ENCODE results near the gene CCL27.

Gene CCL27, protein sequence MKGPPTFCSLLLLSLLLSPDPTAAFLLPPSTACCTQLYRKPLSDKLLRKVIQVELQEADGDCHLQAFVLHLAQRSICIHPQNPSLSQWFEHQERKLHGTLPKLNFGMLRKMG

DNA sequence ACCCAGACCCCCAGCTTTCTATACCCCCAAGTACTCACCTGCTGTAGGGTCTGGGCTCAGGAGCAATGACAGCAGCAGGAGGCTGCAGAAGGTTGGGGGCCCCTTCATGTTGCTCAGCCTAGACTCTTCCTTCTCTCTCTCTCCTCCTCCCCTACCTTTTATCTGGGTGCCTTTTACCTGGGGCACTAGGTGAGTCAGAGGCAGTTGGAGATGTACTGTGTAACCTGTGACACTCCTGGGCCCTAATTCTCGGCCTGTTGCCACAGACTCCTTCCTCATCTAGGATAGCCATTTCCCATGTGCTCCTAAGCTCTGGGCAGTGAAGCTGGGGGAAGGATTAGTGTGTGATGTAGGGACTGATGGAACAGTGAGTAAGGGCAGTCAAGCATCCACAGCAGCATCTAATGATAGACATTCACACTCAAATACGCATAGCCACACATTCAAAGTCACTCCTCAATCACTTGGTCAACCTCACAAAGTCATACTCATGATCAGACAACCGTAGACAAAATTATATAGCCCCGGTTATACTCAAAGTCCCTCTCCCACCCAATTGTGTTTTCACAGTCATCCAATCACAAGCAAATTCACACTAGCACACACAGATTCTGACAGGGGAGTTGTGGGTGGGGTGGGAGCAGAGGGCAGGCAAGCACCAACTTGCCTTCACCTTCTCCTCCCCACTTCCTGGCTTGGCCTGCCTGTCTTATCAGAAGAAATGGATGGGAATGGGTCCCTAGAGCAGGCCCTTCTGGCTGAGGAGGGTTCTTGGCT is at the start of gene CCL27:
TSS of gene CCL27 (minus strand) at position 132 of the 777 bp plus-strand sequence. CDS start at position 108, 24 bp downstream.
- DNase-seq (ENCODE audit: low spot score) = no peak

DNA sequence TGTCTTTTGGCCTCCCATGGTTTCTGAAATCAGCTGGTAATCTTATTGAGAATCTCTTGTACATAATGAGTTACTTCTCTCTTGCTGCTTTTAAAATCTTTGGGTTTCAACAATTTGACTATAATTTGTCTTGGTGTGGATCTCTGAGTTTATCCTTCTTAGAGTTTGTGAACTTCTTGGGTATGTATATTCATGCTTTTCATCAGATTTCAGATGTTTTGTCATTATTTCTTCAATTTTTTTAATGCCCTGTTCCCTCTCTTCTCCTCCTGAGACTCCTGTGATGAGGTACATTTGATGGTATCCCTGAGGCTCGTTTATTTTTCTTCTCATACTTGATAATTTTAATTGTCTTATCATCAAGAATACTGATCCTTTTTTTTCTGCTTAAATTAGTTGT is 49.7 kb upstream of the CCL27 start:
- no peak for DNase-seq (ENCODE audit: low spot score)

DNA sequence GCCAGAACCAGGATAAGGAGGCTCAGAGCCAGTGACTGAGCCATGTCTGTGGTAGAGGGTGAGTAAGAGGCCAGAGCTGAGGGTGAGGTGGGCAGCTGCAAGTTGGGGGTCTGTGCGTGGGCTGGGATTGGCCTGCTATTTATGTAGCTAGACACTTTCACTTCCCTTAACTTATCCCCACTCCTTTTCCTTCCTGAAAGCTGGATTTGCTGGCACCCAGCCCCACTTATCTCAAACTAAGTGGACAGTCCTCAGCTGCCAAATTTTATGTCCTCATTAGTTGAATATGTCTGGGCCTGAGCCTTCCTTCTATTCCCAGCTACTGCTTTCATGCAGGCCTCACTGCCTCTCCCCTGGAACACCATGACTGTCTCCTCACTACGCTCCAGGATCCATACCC is 47.6 kb upstream of the CCL27 start, which contains the start of gene CCL21:
TSS of gene CCL21 (minus strand) at position 114 of the 400 bp plus-strand sequence. CDS start at position 44, 70 bp downstream.
- DNase-seq (ENCODE audit: low spot score) = no peak

DNA sequence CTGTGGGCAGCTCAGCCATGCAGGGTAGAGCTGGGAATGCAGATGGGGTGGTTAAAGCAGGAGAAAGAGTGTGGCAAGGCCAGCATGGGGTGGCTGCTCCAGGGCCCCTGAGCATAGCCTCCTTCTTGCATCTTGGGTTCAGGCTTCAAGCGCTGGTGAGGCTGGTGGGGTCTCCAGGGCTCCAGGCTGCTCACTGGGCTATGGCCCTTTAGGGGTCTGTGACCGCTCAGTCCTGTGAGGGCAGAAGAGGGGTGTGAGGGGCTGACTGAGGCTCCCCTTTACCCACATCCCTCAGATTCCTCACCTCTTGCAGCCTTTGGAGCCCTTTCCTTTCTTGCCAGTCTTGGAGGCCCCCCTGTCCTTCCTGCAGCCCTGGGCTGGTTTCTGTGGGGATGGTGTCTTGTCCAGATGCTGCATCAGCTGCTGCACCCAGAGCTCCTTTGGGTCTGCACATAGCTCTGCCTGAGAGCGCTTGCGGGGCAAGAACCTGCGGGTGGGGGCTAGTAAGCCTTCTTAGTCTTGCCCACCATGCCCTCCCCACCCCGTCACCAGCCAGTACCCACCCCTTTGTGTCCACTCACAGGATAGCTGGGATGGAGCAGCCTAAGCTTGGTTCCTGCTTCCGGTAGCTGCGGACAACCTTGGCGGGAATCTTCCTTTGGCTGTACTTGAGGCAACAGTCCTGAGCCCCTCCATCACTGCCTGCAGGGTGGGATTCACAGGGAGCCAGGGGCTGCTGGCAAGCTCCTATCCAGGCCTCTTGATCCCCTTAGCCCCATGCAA is 46.9 kb upstream of the CCL27 start:
- no peak for DNase-seq (ENCODE audit: low spot score)

DNA sequence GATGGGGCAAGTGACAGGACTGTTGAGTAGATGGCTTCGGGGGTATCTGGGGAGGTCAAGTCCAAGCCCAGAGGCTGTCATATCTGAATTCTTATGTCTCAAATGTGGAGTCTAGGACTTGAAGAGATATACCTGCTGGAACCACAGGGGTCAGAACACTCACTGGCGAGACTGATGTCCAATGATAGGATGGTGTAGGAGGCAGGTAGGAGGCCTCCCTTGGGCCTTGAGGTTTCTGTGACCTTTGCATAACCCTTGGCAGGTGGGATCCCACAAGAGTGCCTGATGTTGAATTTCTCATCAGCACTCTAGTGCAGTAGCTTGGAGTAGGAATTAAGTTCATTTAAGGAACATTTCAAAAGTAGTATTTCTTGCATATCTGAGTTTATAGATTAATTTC is 44.7 kb upstream of the CCL27 start:
- no peak for DNase-seq (ENCODE audit: low spot score)

DNA sequence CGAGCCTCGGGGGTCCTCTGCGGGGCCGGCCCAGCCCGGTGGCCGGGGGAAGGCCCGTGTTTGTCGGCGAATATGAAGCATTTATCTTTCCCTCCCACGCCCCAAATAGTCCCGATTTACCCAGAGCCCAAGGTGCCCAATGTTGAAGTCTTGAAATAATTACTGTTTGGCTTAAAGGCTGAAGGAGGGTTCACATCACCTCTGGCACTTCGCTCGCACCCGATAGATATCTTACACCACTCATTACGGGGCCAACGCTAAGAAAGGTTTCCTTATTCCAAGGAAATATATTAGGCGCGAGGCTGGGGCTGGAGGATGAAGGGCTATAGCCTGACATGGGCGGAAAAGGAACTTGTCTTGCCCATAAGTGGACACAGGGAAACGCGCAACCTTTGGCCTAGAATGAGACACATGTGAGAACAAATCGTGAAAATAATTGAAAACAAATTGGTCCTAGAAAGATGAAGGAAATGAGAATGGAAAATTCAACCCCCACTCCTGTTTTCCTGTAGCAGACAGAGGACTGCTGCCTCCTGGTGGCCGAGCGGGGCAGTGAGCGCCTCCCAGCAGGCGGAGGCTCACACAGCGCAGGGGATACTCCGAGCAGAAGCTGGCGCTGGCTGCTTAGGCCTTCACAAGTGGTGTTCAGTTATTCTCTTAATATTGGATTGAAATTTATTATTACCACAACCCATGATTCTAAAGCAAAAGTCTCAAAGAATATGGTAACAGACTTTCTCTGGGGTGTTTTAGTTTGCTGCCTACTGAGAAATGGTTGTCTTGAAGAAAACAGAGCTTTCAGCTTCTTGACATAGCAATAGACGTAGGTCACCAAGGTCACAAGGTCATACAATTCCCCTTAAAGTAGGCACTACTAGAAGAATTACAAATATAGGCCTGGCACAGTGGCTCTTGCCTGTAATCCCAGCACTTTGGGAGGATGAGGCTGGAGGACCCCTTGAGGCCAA is 39.6 kb upstream of the CCL27 start:
- peak; percentile 78 for DNase-seq (ENCODE audit: low spot score)

DNA sequence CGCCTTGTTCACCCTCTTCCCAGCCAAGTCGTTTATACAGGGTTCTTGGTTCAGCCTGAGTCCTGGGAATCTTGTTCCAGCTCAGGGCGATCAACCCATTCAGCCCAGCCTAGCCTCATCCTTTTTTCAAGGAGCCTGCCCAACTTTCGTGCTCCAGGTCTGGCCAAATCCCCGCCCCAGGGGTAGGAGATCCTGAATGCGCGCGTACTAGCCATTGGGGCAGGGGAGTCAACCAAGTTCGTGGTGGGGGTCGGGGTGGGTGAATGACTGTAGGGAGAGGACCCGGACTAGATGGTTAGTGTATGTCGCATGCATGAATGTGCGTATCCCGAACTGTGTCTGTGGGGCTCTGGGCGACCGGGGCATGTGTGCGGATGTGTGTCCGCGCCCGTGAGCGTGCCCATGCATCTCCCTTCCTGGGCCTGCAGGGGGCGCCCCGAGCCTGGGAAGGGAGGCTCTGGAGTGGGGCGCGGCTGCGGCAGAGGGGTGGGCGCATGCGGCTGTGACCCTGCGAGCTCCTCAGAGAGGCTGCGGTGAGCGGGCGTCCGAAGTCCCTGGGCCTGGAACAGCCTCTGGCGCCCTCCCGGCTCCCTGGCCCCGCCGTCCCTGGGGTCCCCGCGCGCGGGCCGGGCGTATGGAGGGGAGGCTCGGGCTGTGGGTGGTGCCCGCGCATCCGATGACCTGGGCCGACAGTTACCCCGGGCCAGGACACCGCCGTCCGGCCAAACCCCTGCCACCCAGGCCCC is 38.7 kb upstream of the CCL27 start:
- peak; percentile 55 for DNase-seq (ENCODE audit: low spot score)

DNA sequence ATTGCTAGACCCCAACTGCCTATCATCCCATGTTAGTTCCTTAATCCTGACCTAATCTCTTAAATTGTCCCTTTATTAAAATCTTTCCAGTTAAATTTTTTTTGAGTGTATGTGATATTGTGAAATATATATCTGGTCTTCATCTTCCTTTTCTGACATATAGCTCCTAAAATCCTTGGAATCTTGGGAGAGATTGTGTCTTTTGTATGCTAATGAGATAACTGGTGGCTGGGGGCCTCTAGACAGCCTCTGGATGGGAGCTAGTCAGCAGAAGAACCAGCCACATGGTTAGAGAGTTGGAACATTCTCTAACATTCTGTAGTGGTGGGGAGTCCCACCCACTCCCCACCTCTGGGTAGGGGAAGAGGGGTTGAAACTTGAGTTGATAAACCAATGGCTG is 32.4 kb upstream of the CCL27 start:
- no peak for DNase-seq (ENCODE audit: low spot score)

DNA sequence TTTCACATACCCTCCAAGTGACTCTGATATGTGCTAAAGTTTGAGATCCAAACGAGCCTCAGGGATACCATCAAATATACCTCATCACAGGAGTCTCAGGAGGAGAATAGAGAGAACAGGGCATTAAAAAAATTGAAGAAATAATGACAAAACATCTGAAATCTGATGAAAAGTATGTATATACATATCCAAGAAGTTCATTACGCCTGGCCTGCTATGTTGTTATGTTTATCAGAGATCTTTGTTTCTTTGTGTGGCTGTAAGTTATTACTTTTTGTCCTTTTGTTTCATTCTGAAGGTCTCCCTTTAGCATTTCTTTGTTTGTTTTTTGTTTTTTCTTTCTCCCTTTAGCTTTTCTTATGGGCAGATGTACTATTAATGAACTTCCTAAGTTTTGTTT is 31.1 kb upstream of the CCL27 start:
- DNase-seq (ENCODE audit: low spot score) = no peak

DNA sequence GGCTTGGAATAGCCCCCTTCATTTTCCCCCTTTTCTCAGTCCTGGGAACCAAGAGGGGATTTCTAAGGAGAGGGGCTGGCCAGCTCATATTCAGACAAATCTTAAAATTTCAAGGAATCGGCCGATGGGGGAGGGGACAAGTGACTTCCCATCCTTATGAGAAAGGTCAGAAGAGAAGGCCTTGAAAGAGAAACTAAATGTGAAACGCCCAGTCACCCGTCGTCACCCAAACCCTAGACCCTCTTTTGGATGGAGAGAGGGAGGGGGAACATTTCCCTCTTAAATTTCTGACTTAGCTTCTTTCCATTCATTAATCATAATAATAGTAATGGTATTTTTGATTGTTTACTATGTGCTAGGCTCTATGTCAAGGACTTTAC is 29.5 kb upstream of the CCL27 start:
- no peak for DNase-seq (ENCODE audit: low spot score)

DNA sequence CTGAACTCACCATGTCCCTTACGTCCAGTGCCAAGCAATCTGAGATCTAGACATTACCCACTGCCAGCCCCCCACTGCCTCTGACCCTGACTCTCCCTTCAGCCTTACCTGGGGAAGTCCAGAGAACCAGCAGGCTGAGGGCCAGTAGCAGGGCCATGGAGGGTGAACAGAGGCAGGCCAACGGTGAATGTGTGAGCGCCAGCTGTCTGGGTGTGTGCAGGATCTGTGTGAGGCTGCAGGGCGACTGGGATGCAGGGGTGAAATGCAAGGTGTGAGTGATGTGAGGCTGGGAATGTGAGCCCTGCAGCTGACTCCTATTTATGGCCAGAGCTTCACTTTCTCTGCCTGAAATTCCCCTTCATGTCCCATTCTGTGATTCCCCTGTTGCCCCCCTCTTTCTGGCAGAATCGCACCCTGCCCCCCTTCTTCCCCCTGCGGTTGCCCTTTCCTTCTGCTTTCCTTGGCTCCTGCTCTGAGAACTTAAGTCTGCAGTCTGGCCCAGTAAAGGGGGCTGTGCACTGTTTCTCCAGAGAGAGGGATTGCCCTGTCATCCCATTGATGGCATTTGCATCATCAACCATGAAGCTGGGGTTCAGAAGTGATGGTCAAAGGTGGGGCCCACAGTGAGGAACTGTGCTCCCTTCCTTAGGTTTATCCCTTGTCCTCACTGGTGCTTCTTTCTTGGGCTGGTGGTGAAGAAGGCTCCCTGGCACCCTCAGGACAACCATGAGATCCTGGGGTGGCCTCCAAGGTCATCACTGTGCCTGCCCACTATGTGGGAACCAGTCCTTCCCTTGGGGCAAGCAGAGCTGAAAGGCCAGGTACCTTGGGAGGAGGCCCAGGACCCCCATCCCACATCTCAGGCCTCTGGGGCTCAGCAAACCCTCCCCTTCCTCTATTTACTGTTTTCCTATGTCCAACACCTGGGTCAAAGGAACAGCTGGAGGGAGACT is 28.8 kb upstream of the CCL27 start, which contains the start of gene CCL19:
TSS of gene CCL19 (minus strand) at position 294 of the 953 bp plus-strand sequence. CDS start at position 157, 137 bp downstream.
- peak; percentile 11 for DNase-seq (ENCODE audit: low spot score)

DNA sequence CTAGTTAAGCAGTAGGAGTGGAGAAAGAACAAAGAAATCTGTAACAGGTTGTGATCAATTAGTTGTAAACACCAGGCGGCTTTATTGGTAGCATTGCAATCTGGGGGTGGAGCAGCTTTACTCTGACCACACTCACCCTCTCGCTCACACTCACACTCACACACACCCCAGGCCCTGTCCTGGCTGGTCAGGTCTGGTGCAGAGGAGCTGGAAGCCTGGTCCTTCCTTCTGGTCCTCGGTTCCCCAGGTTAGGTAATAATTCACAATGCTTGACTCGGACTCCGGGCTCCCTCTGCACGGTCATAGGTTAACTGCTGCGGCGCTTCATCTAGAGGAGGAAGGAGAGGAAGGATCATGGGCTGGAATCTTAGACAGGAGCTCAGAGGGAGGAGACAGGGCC is 27.1 kb upstream of the CCL27 start:
- DNase-seq (ENCODE audit: low spot score) = no peak

DNA sequence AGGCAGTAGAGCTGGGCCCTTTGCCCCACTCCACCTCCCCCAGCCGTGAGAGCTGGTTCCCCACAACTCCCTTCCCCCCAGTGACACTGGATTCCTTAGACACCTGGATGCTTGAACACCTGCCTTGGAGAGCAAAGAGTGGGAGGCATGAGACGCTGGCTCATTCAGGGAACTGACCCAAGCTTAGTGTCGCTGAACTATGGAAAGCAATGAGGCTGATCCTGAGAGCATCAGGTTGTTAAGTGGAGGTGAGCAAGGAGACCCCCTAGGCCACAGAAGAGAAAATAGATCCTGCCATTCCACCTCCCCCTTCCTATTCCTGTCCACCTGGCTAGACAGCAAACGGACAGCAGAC is 26.6 kb upstream of the CCL27 start:
- no peak for DNase-seq (ENCODE audit: low spot score)

DNA sequence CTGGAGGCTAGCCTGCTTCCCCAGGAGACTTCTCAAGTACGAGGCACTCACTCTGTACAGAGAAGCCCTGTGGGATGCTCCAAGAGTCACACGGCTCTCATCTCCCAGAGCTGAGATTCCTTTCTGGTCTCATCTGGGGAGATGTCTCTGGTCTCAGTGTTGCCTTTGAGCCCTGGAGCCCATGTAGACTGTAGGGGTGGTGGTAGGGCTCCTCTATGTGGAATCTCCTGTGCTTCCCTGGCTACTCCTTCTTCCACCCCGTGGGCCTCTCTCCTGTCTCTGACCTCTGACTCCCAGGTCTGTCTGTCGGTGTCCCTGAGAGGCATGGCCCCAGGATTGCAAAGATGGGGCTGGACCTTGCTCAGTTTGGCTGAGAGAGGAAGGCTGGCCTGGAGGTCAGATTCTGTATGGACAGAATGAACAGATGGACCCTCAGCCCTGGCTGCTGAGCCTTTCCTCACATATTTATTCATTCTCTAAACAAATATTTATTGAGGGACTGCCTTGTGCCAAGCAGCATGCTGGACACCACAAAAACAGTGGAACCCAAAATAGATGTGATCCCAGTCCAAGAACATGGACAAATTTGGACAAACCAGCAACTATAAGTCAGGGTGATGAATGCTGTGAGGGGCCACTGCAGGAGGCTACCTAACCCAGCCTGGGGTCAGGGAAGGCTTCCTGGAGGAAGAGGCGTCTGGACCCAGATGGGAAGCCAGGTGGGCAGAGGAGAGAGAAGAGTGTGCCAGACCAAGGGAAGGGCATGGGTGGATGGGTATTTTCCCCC is 26.1 kb upstream of the CCL27 start:
- DNase-seq (ENCODE audit: low spot score) = no peak

DNA sequence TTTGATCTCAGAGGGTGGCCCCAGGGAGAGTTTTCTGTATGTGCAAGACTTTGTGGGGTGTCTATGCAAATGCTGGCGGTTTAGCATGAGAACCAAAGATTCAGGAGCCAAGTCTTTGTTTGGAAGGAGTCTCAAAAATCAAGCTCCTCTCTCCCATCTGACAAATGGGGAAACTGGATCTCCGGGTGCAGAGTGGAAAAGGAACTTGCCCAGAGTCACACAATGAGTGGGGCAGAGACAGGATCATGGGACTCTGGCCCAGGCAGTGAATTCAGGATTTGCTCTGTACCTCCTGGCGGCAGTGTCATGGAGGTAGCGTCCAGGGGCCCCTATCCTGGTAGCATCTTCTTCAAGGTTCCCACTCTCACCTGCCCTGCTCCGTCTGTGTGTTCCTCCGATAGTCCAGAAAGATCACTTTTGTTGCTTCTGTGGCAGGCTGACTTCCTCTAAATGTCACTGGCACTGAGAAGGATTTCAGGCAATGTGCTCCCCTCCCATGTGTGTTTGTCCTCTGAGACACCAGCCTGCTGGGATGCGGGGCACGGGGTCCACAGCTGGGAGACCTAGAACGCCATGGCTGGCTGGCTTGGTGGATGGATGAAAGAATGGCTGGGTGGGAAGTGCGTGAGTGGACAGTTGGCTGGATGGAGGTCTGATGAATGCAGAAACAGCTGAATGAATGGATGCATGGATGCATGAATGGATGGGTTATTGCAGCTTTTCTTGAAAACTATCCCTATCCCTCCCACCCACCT is 25.0 kb upstream of the CCL27 start:
- no peak for DNase-seq (ENCODE audit: low spot score)

DNA sequence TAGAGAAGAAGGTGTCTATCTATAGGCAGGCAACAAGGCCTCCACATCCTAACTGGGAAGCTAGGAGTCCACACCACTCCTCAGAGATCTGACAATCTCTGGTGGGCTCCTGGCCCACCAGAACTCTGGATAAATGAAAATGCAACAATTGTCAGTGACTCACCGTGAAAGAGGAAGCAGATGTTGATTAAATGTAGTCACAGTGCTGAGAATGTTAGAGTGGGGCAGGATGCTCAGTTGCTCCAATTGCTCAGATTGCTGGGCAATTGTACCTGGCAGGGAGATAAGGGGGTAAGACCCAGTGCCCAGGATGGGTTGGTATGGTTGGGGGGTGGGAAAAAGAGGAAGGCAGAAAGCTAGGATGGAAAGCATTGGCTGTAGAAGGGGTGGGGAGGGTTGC is 24.3 kb upstream of the CCL27 start:
- DNase-seq (ENCODE audit: low spot score) = no peak

DNA sequence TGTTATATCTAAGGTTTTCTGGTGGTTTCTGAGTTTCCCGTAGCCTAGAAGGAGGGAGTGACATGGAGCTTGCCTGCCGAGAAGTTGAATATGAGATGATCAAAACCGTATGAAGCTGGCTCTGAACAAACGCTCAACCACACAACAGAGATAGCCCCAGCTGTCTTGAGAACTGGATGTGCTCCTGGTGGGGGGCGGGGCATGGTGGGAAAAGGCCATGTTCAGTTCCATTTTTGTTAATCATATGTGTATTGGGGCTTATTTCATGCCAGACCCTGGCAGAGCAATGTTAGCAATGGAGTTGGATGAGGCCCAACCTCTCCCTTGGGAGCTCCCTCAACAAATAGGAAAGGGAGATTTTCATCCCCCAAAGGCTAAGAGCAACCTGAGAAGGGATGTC is 23.8 kb upstream of the CCL27 start:
- DNase-seq (ENCODE audit: low spot score) = no peak

DNA sequence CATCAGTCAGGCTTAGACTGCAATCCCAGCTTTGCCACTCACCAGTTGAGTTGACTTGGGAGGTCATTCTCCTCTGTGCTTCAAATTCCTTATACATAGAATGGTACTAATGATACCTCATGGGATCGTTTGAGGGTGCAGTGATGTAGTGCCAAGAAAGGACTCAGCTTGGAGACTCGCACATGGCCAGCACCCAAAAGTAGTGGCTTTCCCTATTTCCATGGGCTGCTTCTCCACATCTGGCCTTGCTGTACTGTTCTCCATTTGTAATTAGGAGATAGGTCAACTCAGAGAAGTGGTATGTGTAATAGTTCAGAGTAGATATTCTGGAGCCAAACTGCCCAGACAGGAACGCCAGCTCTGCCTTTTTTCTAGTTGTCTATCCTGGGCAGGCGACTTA is 23.1 kb upstream of the CCL27 start:
- no peak for DNase-seq (ENCODE audit: low spot score)
